HG03571 (cell line): ENCODE data around the gene DUSP9.
"Not testable (repeated sequence)": the region's sequence is repeated elsewhere in the genome, so short reads cannot be mapped to it uniquely, and the experiment has no call there.

Source experiments
- ATAC-seq: cut with Tn5 transposase; IDR thresholded peaks from one replicate; pipeline ENCODE4 v1.9.1; 2021; ENCODE audit not compliant: unreplicated experiment

The DUSP9 gene, protein sequence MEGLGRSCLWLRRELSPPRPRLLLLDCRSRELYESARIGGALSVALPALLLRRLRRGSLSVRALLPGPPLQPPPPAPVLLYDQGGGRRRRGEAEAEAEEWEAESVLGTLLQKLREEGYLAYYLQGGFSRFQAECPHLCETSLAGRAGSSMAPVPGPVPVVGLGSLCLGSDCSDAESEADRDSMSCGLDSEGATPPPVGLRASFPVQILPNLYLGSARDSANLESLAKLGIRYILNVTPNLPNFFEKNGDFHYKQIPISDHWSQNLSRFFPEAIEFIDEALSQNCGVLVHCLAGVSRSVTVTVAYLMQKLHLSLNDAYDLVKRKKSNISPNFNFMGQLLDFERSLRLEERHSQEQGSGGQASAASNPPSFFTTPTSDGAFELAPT

DNA sequence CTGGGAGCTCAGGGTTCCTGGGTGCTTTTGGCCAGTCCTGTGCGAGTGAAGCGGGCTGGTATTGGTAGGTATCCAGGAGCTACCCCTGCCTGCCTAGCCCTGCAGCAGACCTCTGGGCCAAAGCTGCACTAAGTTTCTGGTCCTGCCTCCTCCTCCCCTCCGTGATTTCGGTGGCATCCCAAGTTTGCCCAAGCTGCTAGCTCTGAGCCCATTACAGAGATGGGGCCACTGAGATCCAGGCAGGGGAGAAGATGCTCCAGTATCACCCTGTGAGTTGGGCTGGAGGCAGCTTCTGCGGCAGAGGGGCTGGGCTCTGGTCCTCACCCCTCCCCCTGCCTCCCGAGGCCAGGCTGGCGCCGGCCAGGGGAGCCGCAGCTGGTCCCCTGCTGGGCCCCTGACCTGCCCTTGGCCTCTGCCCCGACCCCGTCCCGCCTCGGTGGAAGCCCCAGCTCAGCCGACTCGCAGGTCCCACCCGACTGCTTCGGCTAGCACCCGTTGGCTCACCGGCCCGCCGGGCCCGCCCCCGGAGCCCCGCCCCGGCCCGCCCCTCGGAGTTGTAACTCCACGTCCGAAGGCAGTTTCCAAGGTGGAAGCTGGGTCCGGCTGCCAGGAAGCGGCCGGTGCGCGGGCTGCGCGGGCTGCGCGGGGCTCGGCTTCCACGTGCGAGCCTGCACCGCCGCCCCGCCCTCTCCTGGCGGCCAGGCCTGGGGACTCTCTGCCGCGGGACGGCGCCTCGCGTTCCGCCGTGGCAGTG is at the start of gene DUSP9:
DUSP9 (plus strand) TSS at position 584 of the 754 bp plus-strand sequence. CDS start 751 bp downstream, outside the sequence.
- ATAC-seq: no peak

DNA sequence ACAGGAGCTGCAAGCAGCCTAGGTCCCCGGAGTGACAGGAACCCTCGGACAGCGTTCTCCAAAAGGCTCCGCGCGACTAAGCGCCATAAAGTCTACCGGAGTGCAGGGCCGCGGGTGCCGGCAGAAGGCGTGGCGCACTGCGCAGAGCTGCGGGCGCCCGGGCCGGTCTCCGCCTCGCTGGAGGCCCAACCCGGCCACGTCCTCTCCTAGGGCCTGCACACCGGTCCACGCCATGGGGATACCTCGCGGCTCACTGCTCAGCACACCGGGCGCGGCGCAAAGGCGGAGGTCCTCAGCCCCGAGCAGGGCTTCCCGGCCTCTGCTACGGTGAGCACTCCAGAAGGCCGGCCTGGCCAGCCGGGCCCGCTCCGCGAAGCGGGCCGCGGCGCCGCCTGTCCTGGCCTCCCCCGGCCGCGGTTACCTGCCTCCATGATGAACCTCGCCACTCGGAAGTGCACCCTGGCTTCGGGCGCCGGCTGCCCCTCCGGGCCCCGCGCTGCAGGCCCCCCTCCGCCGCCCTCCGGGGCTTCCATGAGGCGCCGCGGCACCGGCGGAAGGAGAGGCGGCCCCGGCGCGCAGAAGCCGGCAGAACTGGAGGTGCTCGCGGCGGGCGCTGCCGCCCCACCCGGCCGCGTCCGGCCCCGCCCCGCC is 48.3 kb upstream of the DUSP9 start, which contains the start of gene CCNQ:
CCNQ (minus strand) TSS at position 599 of the 651 bp plus-strand sequence; CDS start at position 533, 66 bp downstream.
- ATAC-seq: peak; percentile 58

DNA sequence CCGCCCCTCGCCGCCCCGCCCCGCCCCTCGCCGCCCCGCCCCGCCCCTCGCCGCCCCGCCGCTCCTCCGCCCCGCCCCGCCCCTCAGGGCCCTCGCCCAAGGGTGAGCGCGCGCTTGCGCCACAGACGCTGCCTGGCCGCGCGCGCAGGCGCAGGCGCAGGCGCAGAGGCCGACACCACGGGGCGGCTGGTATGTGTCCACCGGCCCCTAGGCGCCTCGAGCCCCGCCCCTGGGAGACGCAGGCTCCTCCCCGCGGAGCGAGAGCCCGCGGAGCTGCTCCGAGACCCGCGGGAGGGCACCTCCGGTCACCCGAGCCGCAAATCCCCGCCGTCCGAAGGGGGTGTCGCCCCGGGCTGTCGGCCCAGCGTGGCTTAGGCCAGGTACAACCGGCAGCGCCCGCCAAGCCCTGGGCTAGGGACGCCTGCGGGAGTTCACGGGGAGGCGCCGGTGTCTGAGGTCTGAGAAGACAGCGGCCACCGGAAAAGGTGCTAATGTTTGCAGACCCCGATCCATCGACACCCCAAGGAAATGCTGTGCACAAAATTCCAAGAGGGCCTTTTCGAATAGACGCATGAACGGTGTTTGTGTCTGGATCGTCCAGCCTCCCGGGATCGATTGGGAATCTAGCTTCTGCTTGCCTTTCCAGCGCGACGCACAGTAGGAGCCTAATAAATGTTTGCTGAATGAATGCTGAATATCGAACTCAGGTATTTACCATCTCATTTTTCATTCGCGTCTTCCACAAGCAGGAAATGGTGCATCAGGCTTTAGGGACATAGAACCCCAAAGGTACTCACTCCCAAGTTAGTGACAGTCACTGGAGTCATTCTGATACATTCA is 47.6 kb upstream of the DUSP9 start:
- ATAC-seq: peak; percentile 82

DNA sequence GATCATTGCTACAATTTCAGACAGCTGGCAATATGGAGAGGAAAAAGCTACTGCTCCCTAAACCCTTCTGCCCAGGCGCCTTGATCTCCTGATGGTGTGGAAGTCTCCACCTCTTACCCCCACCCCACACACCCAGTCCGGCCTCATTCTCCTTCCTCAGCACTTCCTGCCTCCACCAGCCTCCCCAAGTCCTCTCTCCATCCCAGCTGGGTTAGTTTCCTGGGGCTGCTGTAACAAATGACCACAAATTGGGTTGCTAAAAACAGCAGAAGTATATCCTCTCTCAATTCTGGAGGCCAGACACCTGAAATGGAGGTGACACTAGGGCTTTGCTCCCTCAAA is 47.0 kb upstream of the DUSP9 start:
- ATAC-seq: no peak

DNA sequence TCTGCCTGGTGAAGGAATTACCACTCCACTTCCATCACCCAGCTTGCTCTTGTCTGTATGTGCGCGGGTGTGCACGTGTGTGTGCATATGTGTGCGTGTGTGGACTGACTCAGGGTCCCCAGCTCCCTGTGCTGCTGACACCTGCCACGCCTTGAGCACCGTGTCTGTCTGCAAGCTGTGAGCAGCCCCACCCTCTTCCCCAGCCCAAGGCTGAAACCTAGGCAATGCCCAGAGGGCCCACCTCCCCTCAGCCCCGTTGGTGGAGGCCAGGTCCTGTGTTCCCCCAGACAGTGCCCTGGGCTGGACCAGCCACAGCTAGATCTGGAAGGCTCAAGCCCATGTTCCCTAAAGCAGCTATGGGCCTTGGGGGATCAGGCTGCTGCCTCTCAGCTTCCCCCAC is 46.1 kb upstream of the DUSP9 start:
- no peak for ATAC-seq

DNA sequence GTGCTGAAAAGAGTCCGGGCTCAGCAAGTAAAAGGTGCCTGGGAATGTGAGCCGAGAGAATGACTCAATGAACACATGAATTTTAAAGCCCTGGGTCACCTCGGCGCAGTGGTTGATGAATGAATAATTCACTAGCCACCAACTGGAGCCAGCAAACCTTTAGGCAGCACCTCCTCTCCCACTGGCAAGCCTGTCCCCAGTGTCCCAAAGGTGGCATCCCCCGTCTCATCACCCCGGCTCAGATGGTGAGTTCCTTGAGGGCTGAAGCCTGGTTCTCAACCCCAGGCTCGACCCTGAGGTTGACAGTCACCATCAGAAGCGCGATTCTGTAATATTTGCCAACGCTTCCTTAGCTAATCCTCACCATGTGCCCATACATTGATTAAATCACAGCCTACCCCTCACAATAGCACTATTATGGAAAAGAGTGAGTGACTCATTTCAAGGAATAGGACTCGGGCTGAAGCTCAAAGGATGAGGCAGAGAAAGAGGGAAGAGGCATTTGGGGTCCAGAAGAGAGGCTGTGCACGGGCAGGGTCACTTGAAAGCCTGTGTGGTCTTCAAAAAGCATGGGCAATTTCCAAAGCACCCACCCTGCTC is 45.4 kb upstream of the DUSP9 start:
- ATAC-seq: no peak

DNA sequence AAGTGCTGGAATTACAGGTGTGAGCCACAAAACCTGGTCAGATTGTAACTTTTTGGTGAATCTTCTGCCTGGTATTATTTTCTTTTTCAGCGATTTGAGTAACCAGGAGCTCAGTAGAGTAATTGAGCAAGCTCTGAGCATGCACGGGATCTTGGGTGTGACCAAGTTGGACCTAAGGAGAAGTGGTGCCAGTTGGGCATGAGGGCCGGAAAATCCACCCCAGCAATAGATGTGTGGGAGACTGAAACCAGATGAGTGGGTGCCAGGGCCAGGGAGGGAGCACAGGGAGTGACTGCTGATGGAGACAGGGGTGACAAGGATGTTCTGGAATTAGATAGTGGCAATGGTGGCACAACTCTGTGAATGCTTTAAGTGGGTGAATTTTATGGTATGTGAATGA is 44.4 kb upstream of the DUSP9 start:
- no peak for ATAC-seq

DNA sequence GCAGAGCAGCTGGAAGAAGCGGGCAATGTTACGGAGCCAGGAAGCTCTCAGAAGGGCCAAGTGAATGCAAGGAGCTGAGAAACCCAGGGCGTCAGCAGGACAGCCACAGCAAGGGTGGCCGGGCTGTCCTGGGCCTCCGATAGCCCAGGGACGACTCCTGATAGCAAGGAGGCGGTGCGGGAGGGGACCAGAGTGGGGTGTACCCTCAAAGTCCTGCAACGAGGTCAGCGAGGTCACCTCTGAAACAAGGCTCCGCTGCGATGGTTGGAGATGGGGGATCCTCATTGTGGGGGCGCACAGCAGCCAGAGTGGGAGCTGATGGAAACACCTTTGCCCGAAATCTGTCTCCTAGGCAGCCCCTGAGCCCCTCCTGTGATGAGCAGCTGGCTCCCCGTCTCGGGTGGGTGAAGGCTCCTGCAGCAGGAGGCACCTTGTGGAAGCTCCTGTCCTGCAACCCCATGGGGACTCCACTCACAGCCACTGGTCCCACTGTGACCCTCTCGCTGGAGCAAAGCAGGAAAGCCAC is 43.8 kb upstream of the DUSP9 start:
- no peak for ATAC-seq

DNA sequence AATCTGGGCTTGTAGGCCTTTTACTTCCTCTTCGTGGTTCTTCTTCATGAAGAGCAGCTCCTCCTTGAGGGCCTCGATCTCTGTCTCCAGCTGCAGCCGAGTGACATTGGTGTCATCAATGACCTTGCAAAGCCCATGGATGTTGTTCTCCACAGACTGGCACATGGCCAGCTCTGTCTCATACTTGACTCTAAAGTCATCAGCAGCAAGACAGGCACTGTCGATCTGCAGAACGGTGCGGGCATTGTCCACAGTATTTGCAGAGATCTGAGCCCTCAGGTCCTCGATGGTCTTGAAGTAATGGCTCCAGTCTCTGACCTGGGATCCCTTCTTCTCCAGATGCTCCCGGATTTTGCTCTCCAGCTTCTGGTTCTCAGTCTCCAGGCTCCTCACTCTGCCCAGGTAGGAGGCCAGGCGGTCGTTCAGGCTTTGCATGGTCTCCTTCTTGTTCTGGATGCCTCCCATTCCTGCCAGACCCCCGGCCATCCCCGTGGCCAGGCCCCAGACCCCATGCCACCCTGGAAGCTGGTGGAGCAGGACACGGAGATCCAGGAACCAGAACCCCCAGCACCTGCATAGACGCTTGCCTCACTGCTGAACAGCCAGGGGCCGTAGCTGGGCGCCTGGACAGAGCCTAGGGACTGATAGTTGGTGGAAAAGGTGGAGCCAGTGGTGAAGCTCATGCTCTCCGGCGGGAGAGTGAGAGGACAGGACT is 42.2 kb upstream of the DUSP9 start:
- not testable (repeated sequence) for ATAC-seq

DNA sequence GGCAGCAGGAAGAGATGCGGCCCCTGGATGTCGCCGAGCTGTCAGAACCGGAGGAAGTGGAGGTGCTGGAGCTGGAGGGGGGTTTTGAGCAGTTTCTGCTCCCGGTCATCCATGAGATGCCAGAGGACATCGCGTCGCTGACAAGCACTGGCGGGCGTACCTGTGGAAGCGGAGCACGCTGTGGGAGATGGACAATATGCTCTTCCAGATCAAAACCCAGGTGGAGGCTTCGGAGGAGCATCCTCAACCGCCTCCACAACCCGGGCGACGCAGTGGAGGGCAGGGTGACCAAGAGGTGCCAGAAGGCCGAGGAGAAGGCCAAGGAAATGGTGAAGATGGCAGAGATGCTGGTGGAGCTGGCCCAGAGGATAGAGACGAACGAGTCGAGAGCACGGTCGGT is 40.5 kb upstream of the DUSP9 start:
- ATAC-seq: no peak

DNA sequence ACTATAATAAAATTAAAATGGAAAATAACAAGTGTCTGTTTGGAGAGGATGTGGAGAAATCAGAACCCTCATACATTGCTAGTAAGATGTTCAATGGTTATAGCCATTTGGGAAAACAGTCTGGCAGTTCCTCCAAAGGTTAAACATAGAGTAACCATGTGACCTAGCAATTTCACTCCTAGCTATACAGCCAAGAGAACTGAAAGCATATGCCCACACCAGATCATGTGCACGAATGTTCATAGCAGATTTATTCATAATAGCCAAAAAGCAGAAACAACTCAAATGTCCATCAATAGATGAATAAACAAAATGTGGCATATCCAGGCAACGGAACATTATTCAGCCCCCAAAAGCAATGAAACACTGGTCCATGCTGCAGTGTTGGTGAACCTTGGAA is 38.6 kb upstream of the DUSP9 start:
- ATAC-seq: no peak

DNA sequence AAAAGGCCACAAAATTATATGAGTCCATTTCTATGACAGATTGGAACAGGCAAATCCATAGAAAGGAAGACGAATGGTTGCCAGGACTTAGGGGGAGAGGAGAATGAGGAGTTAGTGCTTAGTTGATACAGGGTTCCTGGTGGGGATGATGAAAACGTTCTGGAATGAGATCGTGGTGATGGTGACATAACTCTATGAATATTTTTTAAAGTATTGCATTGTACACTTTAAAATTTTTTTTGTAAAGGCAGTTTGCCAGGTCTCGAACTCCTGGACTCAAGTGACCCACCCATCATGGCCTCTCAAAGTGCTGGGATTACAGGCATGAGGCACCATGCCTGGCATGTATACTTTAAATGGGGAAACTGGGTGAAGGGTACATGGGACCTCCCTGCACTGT is 38.2 kb upstream of the DUSP9 start:
- ATAC-seq: no peak

DNA sequence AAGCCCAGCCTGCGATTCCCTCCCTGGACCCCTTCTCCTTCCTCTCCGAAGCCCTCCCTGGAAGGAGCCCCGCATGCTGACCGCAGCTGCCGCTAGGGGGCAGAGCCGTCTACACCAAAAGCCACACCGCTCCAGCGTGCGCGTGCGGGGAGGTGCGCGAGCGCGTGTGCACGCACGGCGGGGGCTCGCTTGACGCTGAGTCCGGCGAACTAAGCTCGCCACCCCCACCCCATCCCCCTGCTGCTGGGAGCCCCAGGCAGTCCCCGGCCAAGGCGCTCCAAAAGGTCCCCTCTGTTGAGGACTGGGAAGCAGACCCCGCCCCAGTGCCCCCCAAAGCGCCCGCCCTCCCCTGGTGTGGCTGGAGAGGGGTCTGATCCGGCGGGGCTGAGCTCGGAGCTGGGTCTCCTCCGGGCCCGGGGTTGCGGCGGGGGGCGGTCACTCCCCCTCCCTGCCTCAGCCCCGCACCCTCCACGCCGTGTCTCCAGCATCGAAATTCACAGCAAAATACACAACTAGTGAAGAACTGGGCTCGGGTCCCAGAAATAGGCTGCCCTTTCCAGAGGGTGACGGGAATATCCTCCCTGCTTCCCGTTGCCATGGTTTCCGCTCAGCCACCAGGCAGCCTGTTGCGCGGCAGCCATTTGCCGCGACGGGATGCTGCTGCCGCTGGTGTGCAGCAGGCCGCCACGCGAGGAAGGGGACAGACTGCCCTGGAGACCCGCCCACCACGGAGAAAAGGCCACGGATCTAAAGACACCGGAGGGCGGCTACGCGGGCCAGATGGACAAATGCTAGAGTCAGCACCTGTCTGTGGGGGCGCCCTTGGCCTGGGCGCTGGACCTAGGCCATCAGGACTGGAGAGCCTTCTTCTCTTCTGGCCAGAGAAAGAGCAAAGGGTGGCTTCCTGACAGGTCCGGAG is 36.8 kb upstream of the DUSP9 start:
- ATAC-seq: peak; percentile 72

DNA sequence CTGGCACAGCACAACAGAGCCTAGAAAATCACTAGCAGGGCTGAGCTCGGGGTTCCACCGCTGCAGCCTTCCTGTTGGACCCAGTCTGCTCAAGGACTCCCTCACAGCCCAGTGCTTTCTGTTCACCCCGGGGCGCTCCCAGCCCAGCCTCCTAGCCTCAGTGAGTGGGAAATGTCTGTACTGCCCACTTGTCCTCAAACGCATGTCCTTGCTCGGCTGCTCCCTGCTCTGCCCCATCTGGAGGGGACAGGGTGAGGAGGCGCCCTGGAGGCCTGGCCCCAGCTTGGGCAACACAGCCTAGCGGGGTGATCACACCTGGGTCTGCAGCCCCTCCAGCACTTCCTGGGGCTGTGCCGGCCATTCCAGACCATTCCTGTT is 36.2 kb upstream of the DUSP9 start:
- no peak for ATAC-seq

DNA sequence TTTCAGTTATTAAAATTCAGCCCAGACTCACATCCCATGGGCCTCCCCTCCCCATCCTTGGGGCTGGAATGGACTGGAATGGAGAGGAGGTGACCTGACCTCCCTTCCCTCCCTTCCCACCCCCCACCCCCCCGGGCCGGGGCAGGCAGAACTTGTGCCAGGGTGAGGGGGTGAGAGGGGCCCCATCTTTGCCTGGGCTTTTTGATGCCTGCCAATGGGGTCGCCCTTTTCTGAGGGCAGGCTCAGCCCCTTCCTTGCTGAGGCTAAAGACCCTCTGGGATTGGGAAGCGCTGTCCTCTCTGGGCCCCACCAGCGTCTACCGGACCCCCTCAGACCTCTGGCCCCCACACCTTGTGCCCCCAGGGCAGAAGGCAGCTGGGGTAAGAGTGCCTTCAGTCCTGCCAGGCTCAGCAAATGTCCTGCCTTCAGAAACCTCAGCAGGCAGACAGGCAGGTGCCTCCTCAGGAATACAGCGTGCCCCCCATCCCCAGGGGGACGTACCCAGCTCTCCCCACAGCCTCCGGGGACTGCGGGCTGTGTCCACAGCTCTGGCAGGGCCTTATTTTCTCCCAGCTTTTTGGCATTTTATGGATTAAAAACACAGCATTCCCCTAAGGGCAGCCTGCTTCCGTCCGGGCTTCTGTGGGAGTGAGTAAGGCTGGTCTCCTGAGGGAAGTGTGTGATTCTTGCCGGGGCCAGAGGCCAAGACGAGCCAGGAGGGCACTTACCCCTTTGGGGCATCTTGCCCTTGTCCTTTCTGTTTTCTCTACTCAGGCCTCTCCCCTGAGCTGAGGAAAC is 35.5 kb upstream of the DUSP9 start:
- no peak for ATAC-seq

DNA sequence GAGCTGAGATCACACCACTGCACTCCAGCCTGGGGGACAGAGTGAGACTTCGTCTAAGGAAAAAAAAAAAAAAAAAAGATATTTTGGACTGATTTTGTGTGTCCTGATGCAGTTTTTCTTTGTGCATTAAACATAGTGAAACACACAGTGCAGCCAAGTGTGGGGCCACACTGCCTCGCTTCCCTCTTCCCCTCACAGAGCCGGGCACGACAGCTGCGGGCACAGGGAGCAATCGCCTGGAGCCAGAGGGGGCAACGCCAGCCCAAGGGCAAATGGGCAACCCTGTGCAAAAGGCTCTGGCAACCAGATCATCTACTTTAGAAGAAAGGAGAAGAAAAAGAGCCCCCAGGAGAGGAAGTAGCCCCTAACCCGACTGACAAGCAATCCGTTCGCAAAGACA is 34.6 kb upstream of the DUSP9 start:
- ATAC-seq: no peak

DNA sequence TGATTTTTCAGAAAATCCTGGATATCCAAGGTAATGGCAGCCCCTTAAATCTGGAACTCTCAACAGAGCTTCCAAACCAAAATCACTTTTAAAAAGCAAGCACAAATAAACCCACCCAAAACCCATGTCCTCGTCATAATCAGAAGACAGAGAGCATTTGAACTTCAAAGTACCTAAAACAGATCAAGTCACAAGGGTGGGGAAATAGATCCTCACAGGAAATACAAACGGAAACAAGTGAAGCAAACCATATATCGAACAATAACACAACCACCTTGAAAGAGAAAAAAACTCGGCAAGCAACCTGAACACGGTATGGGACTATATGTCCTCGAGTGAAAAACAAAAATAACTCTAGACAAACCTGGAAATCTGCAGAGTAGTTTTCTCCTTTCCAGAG is 32.2 kb upstream of the DUSP9 start:
- ATAC-seq: no peak

DNA sequence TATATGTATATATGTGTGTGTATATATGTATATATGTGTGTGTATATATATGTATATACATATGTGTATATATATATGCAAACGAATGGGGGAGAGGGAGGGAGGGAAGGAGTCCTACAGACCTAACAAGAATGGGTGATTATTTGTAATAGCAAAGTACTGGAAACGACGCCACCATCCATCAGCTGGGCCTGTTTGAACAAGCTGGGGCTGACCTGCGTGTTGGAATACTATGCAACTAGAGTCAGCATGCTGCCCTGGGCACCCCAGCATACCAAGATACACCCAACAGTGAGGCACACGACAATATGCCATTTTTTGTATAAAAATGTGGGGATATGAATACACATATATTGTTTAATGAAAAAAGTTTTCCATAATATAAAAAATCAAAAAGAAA is 26.4 kb upstream of the DUSP9 start:
- ATAC-seq: no peak
